Neural cell (in vitro differentiated cells): ENCODE data around the gene BTG4. TPM values are rescaled to one million over a fixed set of nuclear protein-coding genes. Genes with fewer than 3 reads are reported as not detected.

Source experiments
- H2AFZ ChIP-seq: fragments of 200-600, 300-800 bp; sonication (generic), shearing (Covaris generic); 2 replicates; pipeline ENCODE4 v1.6.0; 2014; ENCODE audit warnings: low read depth, mild to moderate bottlenecking, antibody characterized with exemption, low read length, moderate library complexity
- H3F3A ChIP-seq: fragments of 200-600 bp; shearing (Covaris generic); 2 replicates; pipeline ENCODE4 v1.6.1; 2016; ENCODE audit warnings: mild to moderate bottlenecking, moderate library complexity, mixed read lengths, antibody characterized with exemption, low read length; ENCODE audit not compliant: insufficient read depth, poor library complexity, severe bottlenecking
- H3K27ac ChIP-seq: fragments of 200-600, 300-800 bp; sonication (generic), shearing (Covaris generic); 2 replicates; pipeline ENCODE4 v1.5.1; 2014; ENCODE audit warnings: mild to moderate bottlenecking, low read length, moderate library complexity
- H3K27me3 ChIP-seq: fragments of 300-800, 200-600 bp; sonication (generic), shearing (Covaris generic); 2 replicates; pipeline ENCODE4 v1.6.0; 2014; ENCODE audit warnings: mild to moderate bottlenecking, low read depth, low read length, moderate library complexity; ENCODE audit not compliant: insufficient read depth
- H3K36me3 ChIP-seq: fragments of 300-800, 200-600 bp; sonication (generic), shearing (Covaris generic); 2 replicates; pipeline ENCODE4 v1.5.1; 2014; ENCODE audit warnings: mild to moderate bottlenecking, antibody characterized with exemption, low read length, moderate library complexity; ENCODE audit not compliant: insufficient read depth
- H3K4me2 ChIP-seq: fragments of 300-800, 200-600 bp; sonication (generic), shearing (Covaris generic); 2 replicates; pipeline ENCODE4 v1.6.0; 2014; ENCODE audit warnings: mild to moderate bottlenecking, low read length
- H3K4me3 ChIP-seq: fragments of 300-800, 200-600 bp; sonication (generic), shearing (Covaris generic); 2 replicates; pipeline ENCODE4 v1.5.1; 2014; ENCODE audit warnings: mild to moderate bottlenecking, low read length, moderate library complexity
- H3K79me2 ChIP-seq: fragments of 200-600 bp; shearing (Covaris generic); replicated peaks from 2 replicates; pipeline ENCODE4 v1.6.0; 2014; ENCODE audit warnings: mild to moderate bottlenecking, low read length, moderate library complexity; ENCODE audit not compliant: insufficient read depth
- H3K9ac ChIP-seq: fragments of 300-800, 200-600 bp; sonication (generic), shearing (Covaris generic); 2 replicates; pipeline ENCODE4 v1.6.1; 2016; ENCODE audit warnings: mild to moderate bottlenecking, low read length, mixed read lengths
- H3K9me2 ChIP-seq: fragments of 200-600 bp; shearing (Covaris generic); 2 replicates; pipeline ENCODE4 v1.6.1; 2016; ENCODE audit warnings: mild to moderate bottlenecking, low read length, mixed read lengths; ENCODE audit not compliant: insufficient read depth
- H3K9me3 ChIP-seq: fragments of 200-600, 300-800 bp; sonication (generic), shearing (Covaris generic); 2 replicates; pipeline ENCODE4 v1.6.1; 2016; ENCODE audit warnings: mild to moderate bottlenecking, mixed run types, low read length, moderate library complexity, mixed read lengths
- H4K20me1 ChIP-seq: fragments of 200-600 bp; shearing (Covaris generic); 2 replicates; pipeline ENCODE4 v1.6.1; 2016; ENCODE audit warnings: mild to moderate bottlenecking, mixed run types; ENCODE audit not compliant: insufficient read depth
- CTCF ChIP-seq: fragments of 450-650 bp; IDR thresholded peaks from 2 replicates; pipeline ENCODE4 v1.5.1; 2014; ENCODE audit warnings: antibody characterized with exemption, mild to moderate bottlenecking, moderate library complexity; ENCODE audit not compliant: poor library complexity, severe bottlenecking
- EP300 ChIP-seq: fragments of 450-650 bp; conservative IDR thresholded peaks from 2 replicates; pipeline ENCODE4 v1.6.1; 2014; ENCODE audit warnings: antibody characterized with exemption, mild to moderate bottlenecking, moderate library complexity; ENCODE audit not compliant: poor library complexity, severe bottlenecking
- EZH2 ChIP-seq: fragments of 200-600, 300-800 bp; shearing (Covaris generic), sonication (generic); IDR thresholded peaks from 2 replicates; pipeline ENCODE4 v1.6.1; 2014; ENCODE audit warnings: antibody characterized with exemption, low read length, borderline replicate concordance, mild to moderate bottlenecking; ENCODE audit not compliant: insufficient read depth, poor library complexity, severe bottlenecking
- MXI1 ChIP-seq: fragments of 450-650 bp; conservative IDR thresholded peaks from 2 replicates; pipeline ENCODE4 v1.6.1; 2014; ENCODE audit warnings: antibody characterized with exemption, mild to moderate bottlenecking; ENCODE audit not compliant: poor library complexity, severe bottlenecking
- POLR2AphosphoS5 ChIP-seq: IDR thresholded peaks from 2 replicates; pipeline ENCODE4 v1.6.1; 2012
- RAD21 ChIP-seq: fragments of 450-650 bp; conservative IDR thresholded peaks from 2 replicates; pipeline ENCODE4 v1.6.1; 2014; ENCODE audit warnings: antibody characterized with exemption, mild to moderate bottlenecking, moderate library complexity
- SMC3 ChIP-seq: fragments of 450-650 bp; conservative IDR thresholded peaks from 2 replicates; pipeline ENCODE4 v1.6.1; 2014; ENCODE audit warnings: antibody characterized with exemption, mild to moderate bottlenecking, moderate library complexity; ENCODE audit not compliant: poor library complexity
- TAF1 ChIP-seq: IDR thresholded peaks from 2 replicates; pipeline ENCODE4 v1.6.1; 2012; ENCODE audit warnings: low read depth
- polyA plus RNA-seq: library from polyadenylated mRNA; depleted of rRNA; stranded (reverse); fragments of >200 nt; gene quantifications from 2 replicates; pipeline ENCODE4 v1.2.3, GENCODE V29; 2014
- TF ChIP-seq, protein P1 (sequence below): IDR thresholded peaks from 2 replicates; pipeline ENCODE4 v1.6.1; 2012; ENCODE audit warnings: borderline replicate concordance

Gene BTG4
- polyA plus RNA-seq, 1 donor from 2014 or later = not detected

DNA sequence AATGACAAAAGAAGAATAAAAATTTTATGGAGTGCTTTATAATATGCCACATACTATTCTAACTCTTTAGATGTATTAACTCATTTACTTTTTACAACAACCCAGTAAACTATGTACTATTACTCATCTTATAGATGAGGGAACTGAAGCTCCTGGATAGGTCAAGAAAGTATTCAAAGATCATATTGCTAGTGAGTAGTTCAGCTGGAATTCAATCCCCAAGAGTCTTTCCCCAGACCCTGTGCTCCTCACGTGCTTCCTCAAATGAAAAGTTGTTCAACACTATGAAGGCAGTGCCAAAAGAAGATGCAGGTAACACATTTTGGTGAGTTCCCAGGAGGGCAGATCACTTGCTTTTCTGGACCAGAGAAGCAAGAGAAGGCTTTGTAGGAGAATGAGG, 46.8 kb downstream of the BTG4 start:
- no peak overlapping the region for H3K9ac ChIP-seq
- H4K20me1 ChIP-seq = no peaks in the 10 kb centered on the region
- H2AFZ ChIP-seq = no peak overlapping the region
- H3K79me2 ChIP-seq = no peaks in the 10 kb centered on the region
- H3K9me2 ChIP-seq = no peaks in the 10 kb centered on the region
- H3K4me2 ChIP-seq = no peak overlapping the region
- H3K4me3 ChIP-seq = no peak overlapping the region
- no peaks in the 10 kb centered on the region for H3K27me3 ChIP-seq
- TF ChIP-seq EP300 = no peak
- no peak for TF ChIP-seq MXI1
- TF ChIP-seq EZH2 = no peak
- no peak for TF ChIP-seq RAD21
- no peak for TF ChIP-seq CTCF
- no peak overlapping the region for H3K27ac ChIP-seq
- H3F3A ChIP-seq = no peaks in the 10 kb centered on the region
- no peaks in the 10 kb centered on the region for H3K9me3 ChIP-seq
- H3K36me3 ChIP-seq = no peaks in the 10 kb centered on the region

- no peak overlapping the region for H3K9ac ChIP-seq
- no peaks in the 10 kb centered on the region for H3K9me3 ChIP-seq
- TF ChIP-seq MXI1 (no peak), RAD21 (no peak), POLR2AphosphoS5 (no peak), EP300 (no peak), SMC3 (no peak), EZH2 (no peak), TAF1 (no peak), CTCF (no peak)
- TF ChIP-seq, protein P1, sequence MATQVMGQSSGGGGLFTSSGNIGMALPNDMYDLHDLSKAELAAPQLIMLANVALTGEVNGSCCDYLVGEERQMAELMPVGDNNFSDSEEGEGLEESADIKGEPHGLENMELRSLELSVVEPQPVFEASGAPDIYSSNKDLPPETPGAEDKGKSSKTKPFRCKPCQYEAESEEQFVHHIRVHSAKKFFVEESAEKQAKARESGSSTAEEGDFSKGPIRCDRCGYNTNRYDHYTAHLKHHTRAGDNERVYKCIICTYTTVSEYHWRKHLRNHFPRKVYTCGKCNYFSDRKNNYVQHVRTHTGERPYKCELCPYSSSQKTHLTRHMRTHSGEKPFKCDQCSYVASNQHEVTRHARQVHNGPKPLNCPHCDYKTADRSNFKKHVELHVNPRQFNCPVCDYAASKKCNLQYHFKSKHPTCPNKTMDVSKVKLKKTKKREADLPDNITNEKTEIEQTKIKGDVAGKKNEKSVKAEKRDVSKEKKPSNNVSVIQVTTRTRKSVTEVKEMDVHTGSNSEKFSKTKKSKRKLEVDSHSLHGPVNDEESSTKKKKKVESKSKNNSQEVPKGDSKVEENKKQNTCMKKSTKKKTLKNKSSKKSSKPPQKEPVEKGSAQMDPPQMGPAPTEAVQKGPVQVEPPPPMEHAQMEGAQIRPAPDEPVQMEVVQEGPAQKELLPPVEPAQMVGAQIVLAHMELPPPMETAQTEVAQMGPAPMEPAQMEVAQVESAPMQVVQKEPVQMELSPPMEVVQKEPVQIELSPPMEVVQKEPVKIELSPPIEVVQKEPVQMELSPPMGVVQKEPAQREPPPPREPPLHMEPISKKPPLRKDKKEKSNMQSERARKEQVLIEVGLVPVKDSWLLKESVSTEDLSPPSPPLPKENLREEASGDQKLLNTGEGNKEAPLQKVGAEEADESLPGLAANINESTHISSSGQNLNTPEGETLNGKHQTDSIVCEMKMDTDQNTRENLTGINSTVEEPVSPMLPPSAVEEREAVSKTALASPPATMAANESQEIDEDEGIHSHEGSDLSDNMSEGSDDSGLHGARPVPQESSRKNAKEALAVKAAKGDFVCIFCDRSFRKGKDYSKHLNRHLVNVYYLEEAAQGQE = no peak
- H2AFZ ChIP-seq = no peak overlapping the region
- H3K9me2 ChIP-seq = no peaks in the 10 kb centered on the region
- H3F3A ChIP-seq = no peaks in the 10 kb centered on the region
- no peaks in the 10 kb centered on the region for H3K27me3 ChIP-seq
- H3K27ac ChIP-seq = no peak overlapping the region
- no peaks in the 10 kb centered on the region for H3K36me3 ChIP-seq
- H4K20me1 ChIP-seq = no peaks in the 10 kb centered on the region
- no peak overlapping the region for H3K4me2 ChIP-seq
- no peak overlapping the region for H3K4me3 ChIP-seq
- no peaks in the 10 kb centered on the region for H3K79me2 ChIP-seq
Measured at GRCh38 chr11:111463276-111463675, 48.9 kb downstream of the BTG4 start.
